GM18499 (cell line): ENCODE measurements around the gene SRPX.
A peak's percentile ranks its signal among the peaks of the same experiment; 100 is the strongest.

Experiments used
- ATAC-seq: cut with Tn5 transposase; IDR thresholded peaks from one replicate; pipeline ENCODE4 v1.9.1; 2021; ENCODE audit warnings: moderate number of reproducible peaks; ENCODE audit not compliant: insufficient read depth, unreplicated experiment

SRPX gene

GRCh38 chrX:38142610-38143009, 78.1 kb downstream of the SRPX start:
- ATAC-seq: no peak

DNA sequence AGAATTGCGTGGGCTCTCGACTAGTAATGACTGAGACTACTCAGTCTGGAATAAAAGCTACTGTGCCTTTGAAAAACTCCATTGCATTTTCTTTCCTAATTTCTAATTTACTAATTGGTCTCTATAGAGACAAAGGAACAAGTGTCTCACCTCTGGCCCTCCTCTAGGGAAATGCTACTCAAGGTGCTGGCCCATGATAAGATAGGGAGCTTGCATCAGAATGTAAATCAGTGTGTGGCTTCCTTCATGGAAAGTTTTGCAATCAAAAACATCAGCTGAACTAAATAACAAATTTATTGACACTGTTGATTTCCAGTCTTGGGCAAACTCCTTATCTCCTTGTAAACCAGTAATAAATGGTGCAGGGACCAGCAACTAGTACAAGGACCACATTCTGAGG, 81.8 kb downstream of the SRPX start:
- no peak for ATAC-seq

GRCh38 chrX:38138157-38138891, 82.3 kb downstream of the SRPX start:
- ATAC-seq: no peak

DNA sequence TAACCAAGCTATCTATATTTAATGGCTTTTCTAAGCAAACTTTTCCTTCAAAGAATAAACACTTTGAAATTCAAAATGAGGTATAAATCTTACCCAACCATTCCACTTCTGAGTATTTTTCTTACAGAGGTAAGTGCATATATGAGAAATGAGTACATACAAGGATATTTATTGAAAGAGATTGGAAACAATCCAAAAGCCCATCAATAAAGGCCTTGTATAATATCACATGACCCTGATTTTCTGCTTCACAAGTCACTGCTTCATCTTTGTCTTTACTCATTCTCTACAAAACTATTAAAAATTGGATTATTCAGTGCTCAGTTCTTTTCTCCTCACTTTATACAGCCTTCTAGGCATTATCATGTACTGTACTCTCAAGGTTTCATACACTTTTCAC, 91.3 kb downstream of the SRPX start:
- no peak for ATAC-seq

DNA sequence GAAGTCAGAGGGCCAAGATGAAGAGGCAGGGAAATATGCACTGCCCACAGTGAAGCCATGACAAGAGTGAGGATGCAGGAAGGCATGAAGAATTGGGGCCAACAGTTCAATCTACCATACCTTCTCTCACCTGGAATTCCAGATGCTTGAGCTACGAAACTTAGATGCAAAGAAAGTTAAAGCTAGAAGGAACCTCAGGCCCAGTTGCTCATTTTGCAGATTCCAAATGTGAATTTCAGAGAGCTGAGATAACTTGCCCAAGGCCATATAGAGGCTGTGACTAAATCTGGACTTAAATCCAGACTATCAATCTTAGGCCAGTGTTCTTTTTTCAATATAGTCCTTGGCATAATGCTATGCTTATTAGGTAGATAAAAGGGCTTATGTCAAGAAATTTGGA, 92.7 kb downstream of the SRPX start:
- ATAC-seq: no peak

DNA sequence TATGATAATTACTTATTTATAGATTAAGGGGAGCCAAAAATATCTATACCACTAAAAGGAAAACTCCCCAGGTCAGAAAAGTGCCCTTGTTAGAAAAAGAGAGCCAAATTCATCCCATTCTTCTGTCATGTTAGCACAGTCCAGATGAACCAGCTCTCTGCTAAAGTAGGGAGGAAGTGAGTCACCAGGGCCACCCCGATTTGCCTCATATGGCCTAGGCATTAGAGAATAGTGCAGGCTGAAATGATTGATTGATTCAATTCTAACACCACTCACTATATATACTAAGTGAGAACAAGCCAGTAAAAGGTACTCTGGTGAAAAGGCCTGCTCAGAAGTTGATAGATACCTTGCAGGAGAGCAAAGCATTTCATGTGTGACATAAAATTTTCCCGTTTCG, 94.5 kb downstream of the SRPX start:
- no peak for ATAC-seq

DNA sequence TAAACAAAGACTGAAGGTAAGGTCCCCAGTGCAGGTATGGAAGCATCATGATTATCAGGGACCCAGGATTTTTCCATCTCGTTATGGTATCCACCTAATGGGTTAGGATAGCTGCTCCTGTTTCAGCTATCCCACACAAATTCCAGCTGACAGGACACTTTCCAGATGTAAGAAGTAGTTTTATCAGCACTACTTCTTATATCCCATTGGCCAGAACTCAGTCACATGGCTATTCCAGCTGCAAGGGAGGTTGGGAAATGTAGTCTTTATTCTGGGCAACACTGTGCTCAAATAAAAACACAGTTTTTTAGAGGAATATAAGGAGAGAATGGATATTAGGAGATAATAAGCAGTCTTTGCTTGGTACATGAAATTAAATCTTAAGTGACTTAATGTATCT, 96.7 kb downstream of the SRPX start:
- ATAC-seq: no peak

- ATAC-seq: no peak
These were observed 103.2 kb downstream of the SRPX start for GRCh38 chrX:38117485-38117884.

GRCh38 chrX:38116706-38117105, 104.0 kb downstream of the SRPX start:
- ATAC-seq: no peak

DNA sequence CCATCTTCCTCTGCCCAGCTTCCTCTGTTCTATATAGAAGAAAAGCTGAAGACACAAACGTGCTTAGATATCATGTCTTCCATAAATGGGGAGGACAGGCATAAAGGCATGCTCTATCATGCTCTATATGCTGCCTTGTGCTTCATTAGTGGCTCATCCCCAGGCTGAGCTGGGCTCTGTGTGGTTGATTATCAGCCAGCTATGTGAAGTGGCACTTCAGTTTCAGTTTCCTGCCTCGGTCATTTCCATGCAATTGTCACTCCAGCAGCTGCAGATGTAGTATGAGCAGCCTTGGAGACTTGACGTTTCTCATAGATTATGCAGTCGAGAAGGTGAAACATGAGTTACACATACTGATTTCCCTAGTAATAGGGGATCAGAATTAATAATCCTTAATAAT, 108.1 kb downstream of the SRPX start:
- ATAC-seq: no peak

- ATAC-seq: no peak
These were observed 109.5 kb downstream of the SRPX start for GRCh38 chrX:38111196-38111595.

GRCh38 chrX:38110231-38110630, 110.4 kb downstream of the SRPX start:
- no peak for ATAC-seq

- no peak for ATAC-seq
These were observed 111.4 kb downstream of the SRPX start for GRCh38 chrX:38109042-38109898.

GRCh38 chrX:38108364-38108763, 112.3 kb downstream of the SRPX start:
- ATAC-seq: no peak

GRCh38 chrX:38106991-38107655, 113.5 kb downstream of the SRPX start:
- no peak for ATAC-seq

GRCh38 chrX:38105216-38105725, 115.4 kb downstream of the SRPX start:
- no peak for ATAC-seq

DNA sequence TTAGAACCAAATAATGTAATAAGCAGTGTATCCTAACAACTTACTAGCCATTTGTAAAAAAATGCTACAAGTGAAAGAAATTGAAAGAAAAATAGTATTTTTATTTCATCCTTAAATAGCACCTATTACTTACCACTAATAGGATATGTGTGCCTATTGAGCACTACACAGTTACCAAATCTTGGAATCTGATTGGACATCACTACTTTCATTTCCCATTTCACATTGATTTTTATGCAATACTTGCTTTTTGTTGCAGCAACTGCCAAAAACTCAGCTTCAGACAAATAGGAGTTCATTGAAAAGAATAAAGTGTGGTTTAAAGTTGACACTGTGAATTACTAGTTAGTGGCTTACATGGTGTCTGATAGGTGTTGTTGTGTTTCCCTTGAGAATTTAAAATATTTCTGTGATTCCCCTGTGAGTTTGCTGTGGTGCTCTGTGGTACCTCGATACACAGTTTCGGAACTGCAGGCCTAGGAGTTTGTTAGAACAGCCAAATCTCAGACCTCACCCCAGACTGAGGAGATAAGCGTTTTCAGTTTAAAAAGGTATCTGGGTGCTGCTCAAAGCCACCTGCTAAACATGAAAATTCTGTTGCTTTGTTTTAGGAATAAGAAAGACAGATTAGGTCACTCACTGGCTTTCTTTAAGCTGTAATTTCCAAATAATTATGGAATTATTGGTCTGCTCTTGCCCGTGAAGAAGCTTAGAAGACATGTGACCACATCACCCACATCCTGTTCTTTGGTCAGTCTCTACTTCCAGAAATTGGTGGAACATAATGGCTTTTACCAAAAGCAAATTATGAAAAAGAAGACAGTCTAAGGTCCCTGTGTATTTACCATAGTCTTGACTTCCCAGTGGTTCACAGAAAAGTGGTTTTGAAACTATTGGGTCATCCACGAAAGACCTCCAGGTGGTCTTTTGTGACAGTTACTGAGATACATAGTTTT, 116.5 kb downstream of the SRPX start:
- ATAC-seq: peak; percentile 81

- no peak for ATAC-seq
These were observed 117.8 kb downstream of the SRPX start for GRCh38 chrX:38102875-38103274.

GRCh38 chrX:38102240-38102639, 118.4 kb downstream of the SRPX start:
- ATAC-seq: no peak

- ATAC-seq: no peak
These were observed 121.0 kb downstream of the SRPX start for GRCh38 chrX:38099688-38100087.
